Nephron (organoid): ENCODE measurements around the gene NACC2.

Experiments
- H3K27ac Mint-ChIP-seq, 3 experiments: 2 replicates each; pipeline ENCODE4 v1.8.0; 2020; ENCODE audit warnings: mixed read lengths in 3 of 3, mild to moderate bottlenecking in 2 of 3, moderate library complexity in 1 of 3
- H3K27me3 Mint-ChIP-seq: 2 replicates; pipeline ENCODE4 v1.8.0; 2021; ENCODE audit warnings: low read depth, mild to moderate bottlenecking, moderate library complexity, mixed read lengths
- H3K36me3 Mint-ChIP-seq: 2 replicates; pipeline ENCODE4 v1.8.0; 2020; ENCODE audit warnings: low read depth, mixed read lengths
- H3K4me1 Mint-ChIP-seq: 2 replicates; pipeline ENCODE4 v1.8.0; 2020; ENCODE audit warnings: mixed read lengths
- H3K4me3 Mint-ChIP-seq, 3 experiments: 2 replicates each; pipeline ENCODE4 v1.8.0; 2020; ENCODE audit warnings: mild to moderate bottlenecking in 3 of 3, mixed read lengths in 3 of 3, moderate library complexity in 2 of 3
- H3K9me3 Mint-ChIP-seq: 2 replicates; pipeline ENCODE4 v1.8.0; 2020; ENCODE audit warnings: mixed read lengths
- TF ChIP-seq, protein P1 (sequence below), 3 experiments: fragments of 200-600 bp; sonication (generic); IDR thresholded peaks; one replicate each; pipeline ENCODE4 v1.5.0; 2021; ENCODE audit warnings: antibody characterized with exemption in 3 of 3; ENCODE audit not compliant: unreplicated experiment in 3 of 3

Gene NACC2

DNA sequence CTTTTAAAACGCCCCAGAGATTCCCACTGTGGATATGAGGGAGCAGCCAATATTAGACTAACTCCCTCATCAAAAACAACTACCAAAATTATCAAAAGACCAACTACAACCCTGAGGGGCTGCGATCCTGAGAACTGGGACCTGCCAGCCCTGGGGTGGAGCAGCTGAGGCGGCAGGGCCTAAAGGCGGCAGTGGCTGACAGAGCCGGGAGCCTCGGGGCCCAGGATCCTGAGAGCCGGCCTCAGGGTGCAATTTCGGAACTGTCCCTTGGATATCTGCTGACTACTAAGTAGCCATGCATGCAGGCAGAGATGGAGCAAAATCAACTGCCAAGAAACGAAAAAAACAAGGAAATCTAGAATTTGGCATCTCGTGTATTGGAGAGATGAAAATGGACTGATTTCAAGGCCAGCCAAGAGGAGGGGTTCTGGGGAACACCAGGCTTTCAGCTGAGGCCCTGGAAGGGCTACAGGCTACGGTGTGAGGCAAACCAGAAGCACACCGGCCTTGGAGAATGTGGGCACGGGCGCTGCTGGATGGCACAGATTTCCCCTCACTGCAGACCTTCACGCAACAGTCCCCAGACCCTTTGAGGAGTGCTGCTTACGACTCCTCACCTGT is 70.3 kb downstream of the NACC2 start:
- H3K9me3 Mint-ChIP-seq, result no peaks in the 10 kb centered on the region

DNA sequence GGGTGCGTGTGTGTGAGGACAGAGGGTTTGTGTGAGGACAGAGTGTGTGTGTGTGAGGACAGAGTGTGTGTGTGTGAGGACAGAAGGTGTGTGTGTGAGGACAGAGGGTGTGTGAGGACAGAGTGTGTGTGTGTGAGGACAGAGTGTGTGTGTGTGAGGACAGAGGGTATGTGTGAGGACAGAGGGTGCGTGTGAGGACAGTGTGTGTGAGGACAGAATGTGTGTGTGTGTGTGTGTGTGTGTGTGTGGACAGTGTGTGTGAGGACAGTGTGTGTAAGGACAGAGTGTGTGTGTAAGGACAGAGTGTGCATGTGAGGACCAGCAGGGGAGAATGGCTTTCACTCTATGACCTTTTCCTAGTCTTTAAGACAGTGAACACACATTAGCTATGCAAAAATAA is 70.8 kb downstream of the NACC2 start:
- H3K4me3 Mint-ChIP-seq, result no peak overlapping the region
- no peaks in the 10 kb centered on the region for H3K9me3 Mint-ChIP-seq
- no peak overlapping the region for H3K27ac Mint-ChIP-seq
- H3K4me1 Mint-ChIP-seq, result peaks cover 18% of the 10 kb centered on the region
- peaks cover 17% of the 10 kb centered on the region for H3K36me3 Mint-ChIP-seq
- peaks cover 8% of the 10 kb centered on the region for H3K27me3 Mint-ChIP-seq
- TF ChIP-seq, protein P1, sequence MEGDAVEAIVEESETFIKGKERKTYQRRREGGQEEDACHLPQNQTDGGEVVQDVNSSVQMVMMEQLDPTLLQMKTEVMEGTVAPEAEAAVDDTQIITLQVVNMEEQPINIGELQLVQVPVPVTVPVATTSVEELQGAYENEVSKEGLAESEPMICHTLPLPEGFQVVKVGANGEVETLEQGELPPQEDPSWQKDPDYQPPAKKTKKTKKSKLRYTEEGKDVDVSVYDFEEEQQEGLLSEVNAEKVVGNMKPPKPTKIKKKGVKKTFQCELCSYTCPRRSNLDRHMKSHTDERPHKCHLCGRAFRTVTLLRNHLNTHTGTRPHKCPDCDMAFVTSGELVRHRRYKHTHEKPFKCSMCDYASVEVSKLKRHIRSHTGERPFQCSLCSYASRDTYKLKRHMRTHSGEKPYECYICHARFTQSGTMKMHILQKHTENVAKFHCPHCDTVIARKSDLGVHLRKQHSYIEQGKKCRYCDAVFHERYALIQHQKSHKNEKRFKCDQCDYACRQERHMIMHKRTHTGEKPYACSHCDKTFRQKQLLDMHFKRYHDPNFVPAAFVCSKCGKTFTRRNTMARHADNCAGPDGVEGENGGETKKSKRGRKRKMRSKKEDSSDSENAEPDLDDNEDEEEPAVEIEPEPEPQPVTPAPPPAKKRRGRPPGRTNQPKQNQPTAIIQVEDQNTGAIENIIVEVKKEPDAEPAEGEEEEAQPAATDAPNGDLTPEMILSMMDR (IDR thresholded peaks at IDR 0.05; ENCODE audit: unreplicated experiment in 3 of 3), result no peak

More for the DNA sequence above, 70.3 kb downstream of the NACC2 start:
- TF ChIP-seq, protein P1 (IDR thresholded peaks at IDR 0.05; ENCODE audit: unreplicated experiment in 3 of 3), result no peak
- Mint-ChIP-seq H3K36me3 (peaks cover 17% of the 10 kb centered on the region), H3K27me3 (peaks cover 8% of the 10 kb centered on the region), H3K27ac (no peak overlapping the region), H3K4me1 (peaks cover 18% of the 10 kb centered on the region), H3K4me3 (no peak overlapping the region)

DNA sequence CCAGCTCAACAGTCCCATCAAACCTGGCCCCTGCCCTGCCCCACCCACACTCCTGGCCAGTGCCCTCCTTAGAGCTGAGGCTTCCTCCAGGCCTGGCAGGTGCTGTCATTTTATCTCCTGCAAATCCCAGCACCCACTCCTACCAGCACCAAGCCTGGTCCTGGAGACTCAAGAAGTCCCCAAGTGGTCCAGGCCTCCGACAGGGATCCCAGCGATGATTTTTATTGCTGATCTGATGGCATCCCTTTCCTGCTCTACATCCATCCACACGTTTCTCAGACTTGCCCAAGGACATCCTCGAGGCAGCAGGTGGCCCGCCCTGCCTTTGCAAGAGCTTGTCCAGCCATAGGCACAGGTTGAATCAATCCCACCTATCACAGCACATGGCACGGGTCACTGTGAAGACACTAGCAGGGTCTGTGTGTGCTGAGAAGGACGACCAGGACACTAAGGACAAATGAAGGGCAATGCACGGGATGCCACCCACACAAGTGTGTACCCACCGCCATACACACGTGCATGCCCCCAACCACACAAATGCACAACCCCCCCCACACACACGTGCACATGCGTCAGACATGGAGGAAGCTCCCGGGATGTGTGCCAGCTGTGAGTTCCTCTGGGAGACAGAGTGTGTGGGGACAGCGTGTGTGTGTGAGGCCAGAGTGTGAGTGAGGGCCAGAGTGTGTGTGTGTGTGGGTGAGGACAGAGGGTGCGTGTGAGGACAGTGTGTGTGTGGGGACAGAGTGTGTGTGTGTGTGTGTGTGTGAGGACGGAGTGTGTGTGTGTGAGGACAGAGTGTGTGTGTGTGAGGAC is 71.5 kb downstream of the NACC2 start:
- Mint-ChIP-seq H3K9me3 (no peaks in the 10 kb centered on the region), H3K36me3 (peaks cover 17% of the 10 kb centered on the region), H3K4me1 (peaks cover 18% of the 10 kb centered on the region), H3K27ac (no peak overlapping the region), H3K4me3 (no peak overlapping the region), H3K27me3 (peaks cover 8% of the 10 kb centered on the region)
- TF ChIP-seq, protein P1 (IDR thresholded peaks at IDR 0.05; ENCODE audit: unreplicated experiment in 3 of 3), result no peak

DNA sequence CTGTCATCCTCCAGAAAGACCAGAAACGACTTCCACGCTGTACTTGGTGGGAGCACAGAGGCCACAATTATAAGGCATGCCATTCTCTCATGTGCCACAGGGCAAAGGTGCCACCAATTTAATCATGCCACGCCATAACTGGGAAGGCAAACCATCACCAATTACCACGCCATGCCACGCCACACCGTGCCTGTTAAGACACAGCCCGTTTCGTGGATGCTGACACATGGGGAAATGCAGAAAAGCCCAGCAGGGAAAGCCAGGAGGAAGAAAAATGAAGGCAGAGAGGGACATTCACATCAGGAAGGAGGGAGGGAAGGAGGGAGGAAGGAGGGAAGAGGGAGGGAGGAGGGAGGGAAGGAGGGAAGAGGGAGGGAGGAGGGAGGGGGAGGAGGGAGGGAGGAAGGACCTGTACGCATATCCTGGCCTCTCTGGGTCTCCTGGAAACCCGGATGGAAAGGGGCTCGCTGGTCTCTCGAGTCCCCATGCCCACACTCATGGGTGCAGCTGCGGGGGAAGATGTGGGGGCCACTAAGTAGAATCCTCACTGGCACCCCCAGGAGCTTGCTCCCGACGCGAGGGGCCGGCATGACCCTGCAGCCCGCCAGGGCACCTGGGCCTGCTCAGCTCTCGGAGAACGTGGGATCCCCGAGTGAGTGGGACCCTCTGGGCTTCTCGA is 72.2 kb downstream of the NACC2 start:
- Mint-ChIP-seq H3K4me3 (no peak overlapping the region), H3K4me1 (peaks cover 18% of the 10 kb centered on the region), H3K36me3 (peaks cover 17% of the 10 kb centered on the region), H3K27ac (no peak overlapping the region), H3K9me3 (no peaks in the 10 kb centered on the region), H3K27me3 (peaks cover 8% of the 10 kb centered on the region)
- TF ChIP-seq, protein P1 (IDR thresholded peaks at IDR 0.05; ENCODE audit: unreplicated experiment in 3 of 3), result no peak

DNA sequence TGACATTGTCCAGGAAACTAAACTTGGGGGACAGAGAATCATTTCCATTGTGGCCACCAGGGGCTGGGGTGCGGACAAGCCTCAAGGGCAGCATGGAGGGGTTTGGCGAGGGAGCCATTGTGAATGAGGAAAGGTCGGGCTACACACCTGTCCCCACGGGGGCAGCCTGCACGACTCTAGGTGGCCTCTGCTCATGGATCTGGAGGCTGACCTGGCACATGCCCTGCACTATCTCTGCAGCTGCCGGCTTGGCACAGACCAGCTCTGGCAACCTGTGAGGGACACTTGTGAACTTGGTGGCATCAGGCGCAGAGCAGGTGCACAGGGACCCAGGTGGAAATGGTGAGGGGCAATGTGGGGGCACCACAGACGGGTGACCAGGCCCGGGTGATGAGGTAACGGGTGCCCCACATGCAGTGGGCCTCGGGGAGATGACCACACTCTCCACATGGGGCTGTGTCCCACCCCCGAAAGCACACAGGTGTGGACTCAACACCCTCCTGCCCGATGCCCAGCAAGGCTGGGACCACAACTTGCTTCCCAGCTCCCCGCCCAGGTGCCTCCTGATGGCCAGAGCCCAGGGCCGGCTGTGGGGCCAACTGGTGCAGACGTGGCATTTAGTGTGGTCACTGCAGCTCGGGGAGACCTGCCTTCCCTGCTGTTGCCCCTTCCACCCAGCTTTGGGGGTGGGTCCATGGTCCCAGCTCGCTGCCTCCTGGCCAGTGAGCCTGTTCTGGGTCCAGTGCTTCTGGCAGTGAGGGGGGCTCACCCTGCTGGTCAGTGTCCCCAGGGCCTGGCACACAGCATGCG is 73.0 kb downstream of the NACC2 start:
- TF ChIP-seq, protein P1 (IDR thresholded peaks at IDR 0.05; ENCODE audit: unreplicated experiment in 3 of 3), result no peak
- H3K27me3 Mint-ChIP-seq, result peaks cover 8% of the 10 kb centered on the region
- peaks cover 17% of the 10 kb centered on the region for H3K36me3 Mint-ChIP-seq
- H3K4me3 Mint-ChIP-seq, result no peak overlapping the region
- no peak overlapping the region for H3K27ac Mint-ChIP-seq
- no peaks in the 10 kb centered on the region for H3K9me3 Mint-ChIP-seq
- peaks cover 18% of the 10 kb centered on the region for H3K4me1 Mint-ChIP-seq
